Measurements from ENCODE around the gene GFOD2.
"Not testable (repeated sequence)": the region's sequence is repeated elsewhere in the genome, so short reads cannot be mapped to it uniquely, and the experiment has no call there.

Gene GFOD2

DNA sequence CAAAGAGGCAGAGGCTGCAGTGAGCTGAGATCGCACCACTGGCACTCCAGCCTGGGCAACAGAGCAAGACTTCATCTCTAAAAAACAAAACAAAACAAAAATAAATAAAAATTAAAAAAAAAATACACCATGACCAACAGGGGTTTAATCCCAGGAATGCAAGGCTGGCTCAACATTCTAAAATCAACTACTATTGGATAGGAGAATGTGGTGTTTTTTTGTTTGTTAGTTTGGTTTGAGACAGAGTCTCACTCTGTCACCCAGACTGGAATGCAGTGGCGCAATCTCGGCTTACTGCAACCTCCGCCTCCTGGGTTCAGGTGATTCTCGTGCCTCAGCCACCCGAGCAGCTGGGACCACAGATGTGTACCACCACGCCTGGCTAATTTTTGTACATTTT is 19.9 kb downstream of the GFOD2 start:
- no peak for DNase-seq

DNA sequence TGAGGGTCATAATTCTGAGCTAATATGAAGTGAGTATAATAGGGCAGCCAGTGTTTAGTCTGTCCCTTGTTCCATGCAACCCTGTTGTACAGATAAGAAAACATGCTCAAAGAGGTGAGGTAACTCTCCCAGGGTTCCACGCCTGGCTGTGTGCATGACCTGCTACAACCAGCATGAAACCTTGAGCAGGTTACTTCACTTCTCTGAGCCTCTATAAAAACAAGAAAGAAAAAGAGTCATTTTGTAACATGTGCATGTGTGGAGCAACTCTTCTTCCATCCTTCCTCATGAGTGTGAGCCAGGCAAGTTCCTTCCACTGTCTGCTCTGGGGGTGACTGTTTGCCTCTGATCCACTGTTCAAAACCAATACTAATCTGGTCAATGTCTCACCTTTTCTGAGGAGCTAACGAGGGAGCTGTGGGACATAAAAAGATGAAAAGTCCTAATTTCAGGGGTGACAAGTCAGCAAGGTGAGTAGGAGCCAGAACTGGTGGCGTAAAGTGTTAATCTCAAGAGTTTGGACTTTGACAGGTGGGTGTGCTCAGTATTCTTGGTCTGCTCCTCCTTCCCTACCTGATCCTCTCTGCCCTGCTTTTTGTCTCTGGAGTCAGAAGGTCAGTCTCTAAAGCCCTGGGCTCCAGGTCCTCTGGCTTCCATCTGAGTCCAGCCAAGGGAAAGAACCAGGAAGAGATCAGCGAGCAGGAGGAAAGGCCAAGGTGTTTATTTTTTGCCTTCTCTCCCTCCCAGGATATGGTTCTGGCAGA is 21.5 kb downstream of the GFOD2 start:
- DNase-seq: no peak

DNA sequence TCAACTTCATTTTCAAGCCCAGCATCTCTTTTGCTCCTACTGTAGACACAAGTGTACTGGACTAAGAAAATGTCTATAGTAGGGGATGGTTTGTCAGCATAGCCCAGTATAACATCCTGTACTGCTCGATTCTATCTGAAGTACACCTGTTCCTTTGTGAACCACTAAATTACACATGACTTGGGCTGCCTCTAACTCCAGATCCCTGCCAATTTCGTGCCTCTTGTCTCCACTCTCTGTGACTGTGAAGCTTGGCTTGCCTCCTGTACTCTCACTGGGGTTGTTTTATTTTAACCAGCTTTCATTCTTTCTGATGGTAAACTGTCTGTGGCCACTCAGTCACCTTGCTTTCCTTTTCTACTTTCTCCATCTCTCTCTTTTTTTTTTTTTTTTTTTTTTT is 24.5 kb downstream of the GFOD2 start:
- DNase-seq: no peak

DNA sequence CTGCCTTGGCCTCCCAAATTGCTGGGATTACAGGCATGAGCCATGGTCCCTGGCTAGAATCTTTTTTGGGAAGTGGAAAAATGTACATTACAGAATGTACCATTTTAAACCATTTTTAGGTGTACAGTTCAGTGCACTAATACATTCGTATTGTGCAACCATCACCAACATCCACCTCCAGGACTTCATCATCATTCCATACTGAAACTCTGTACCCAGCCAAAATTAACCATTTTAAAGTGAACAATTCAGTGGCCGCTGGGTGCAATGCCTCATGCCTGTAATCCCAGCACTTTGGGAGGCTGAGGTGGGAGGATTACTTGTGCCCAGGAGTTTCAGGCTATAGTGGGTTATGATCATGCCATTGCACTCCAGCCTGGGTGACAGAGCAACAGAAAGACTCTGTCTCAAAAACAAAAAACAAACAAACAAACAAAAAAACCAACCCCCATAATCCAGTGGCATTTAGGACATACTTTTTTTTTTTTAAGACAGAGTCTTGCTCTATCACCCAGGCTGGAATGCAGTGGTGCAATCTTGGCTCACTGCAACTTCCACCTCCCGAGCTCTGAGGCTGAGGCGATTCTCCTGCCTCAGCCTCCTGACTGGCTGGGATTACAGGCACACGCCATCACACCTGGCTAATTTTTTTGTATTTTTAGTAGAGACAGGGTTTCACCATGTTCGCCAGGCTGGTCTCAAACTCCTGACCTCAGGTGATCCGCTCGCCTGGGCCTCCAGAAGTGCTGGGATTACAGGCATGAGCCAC is 25.4 kb downstream of the GFOD2 start:
- not testable (repeated sequence) for DNase-seq

DNA sequence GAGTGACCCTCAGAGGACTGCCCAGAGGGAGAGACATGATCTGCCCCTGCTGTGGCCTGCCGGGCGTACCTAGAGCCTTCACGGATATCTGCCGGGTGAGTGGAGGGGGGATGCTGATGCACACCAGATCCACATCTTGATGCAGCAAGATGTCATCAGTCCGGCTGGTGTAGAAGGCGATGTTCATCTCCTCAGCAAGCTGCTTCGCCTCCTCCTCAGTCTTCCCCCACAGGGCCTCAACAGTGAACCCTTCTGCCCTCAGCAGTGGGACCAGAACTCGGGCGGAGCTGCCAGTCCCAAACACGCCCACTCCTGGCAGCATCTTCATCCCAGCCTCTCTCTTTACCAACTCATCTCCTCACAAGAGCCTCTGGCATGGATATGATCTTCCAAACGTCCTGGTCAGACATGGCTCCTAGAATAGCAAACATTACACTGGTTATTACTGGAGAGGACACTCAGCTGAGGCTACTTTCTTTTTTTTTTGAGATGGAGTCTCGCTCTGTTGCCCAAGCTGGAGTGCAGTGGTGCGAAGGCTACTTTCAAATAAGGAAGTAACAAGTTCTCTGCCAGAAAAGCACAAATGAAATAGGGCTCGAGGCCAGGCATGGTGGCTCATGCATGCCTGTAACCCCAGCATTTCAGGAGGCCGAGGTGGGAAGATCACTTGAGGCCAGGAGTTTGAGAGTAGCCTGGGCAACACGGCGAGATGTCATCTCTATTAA is 33.6 kb downstream of the GFOD2 start:
- DNase-seq: no peak

DNA sequence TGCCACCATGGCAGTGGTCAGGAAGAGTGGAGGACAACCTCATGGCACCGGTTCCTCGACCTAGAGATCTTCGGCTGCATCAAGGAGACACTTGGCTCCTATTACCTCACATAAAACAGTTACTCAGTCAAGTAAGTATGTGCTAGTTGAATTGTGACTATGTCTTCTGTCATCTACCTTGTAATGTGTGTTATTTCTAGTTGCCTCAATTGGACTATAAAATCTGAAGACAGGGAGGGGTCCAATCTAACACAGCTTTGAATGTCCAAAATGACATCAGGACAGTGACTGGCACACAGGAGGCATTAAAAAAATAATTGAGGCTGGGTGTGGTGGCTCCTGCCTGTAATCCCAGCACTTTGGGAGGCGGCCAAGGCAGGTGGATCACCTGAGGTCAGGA is 35.3 kb downstream of the GFOD2 start:
- no peak for DNase-seq

DNA sequence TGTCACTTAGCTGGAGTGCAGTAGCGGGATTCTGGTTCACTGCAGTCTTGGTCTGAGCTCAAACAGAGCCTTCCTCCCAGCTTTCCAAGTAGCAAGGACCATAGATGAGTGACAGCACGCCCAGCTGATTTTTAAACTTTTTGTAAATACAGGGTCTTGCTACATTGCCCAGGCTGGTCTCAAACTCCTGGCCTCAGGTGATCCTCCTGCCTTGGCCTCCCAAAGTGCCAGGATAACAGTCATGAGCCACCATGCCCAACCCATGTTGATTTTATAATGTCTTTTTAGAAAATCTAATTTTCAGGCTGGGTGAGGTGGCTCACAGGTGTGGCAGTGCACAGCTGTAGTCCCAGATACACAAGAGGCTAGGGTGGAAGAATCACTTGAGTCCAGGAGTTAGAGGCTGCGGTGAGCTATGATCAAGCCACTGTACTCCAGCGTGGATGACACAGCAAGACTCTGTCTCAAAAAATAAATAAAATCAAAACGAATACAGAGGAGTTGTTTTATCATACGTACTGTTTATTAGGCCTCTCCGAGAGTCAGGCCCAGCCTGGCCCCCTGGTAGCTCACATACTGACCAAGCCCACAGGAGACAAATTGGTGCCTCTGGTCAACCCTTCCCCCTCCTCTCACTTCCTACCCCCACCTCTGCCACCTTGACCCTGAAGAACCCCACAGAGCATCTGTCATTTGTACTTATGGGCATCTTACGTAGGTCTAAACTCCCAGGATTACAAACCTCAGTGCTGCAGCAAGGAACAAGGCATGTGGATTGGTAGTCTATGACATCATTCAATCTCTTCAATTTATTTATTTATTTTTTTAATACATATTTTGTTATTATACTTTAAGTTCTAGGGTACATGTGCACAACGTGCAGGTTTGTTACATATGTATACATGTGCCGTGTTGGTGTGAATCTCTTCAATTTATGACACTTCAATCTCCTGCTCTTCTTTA is 38.9 kb downstream of the GFOD2 start:
- DNase-seq: no peak

DNA sequence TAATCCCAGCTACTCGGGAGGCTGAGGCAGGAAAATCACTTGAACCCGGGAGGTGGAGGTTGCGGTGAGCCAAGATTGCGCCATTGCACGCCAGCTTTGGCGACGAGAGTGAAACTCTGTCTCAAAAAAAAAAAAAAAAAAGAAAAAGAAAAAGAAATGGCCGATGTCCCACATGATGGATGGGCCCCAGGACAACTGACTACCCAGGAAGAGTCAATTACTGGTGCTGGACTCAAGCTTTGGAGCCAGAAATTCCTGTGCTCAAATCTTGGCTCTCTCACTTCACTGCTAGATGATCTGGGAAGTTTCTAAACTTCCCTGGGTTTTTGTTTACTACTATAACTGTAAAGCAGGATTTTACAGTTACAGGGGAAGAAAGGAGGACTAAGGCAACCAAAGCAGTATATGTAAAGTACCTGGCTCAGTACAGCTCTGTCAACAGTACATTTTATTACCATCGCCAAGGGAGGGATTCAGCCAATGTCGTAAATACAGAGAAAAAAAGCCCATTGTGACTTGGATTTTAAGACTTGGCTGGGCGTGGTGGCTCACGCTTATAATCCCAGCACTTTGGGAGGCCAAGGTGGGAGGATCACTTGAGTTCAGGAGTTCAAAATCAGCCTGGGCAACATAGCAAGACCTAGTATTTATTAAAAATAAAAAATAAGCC is 40.6 kb downstream of the GFOD2 start:
- DNase-seq: no peak

DNA sequence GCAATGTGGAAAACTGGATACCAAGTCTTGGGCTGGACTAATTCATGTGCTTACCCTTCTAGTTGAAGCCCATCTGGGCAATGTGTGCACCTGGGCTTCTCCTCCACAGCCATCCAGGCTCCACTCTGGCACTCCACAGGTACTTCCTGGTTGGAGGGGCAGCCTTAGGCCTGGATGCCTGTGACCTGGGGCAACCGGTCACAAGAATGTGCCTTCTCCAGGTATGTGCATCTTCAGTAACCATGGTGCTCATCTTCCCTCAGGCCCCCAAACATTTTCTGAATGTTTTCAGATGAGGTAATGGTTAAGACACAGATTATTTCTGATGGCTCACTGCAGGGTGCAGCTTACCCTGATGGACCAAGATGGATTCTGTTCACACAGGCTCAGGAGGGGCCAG is 41.4 kb downstream of the GFOD2 start:
- DNase-seq: peak; percentile 89

DNA sequence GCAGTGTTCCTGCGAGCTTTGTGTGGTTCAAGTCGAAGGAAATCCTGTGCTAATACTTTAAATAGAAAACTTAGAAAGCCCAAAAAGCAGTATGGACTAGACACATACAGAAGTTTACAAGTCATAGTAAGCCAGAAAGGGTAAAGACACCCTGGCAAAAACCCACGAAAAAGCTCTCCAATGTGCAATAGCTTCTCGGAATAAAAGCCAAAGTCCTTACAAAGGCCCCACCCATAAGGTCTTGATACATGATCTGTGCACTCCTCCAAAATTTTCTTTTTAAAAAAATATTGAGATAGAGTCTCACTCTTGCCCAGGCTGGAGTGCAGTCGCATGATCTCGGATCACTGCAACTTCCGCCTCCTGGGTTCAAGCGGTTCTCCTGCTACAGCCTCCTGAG is 42.2 kb downstream of the GFOD2 start:
- DNase-seq: no peak

DNA sequence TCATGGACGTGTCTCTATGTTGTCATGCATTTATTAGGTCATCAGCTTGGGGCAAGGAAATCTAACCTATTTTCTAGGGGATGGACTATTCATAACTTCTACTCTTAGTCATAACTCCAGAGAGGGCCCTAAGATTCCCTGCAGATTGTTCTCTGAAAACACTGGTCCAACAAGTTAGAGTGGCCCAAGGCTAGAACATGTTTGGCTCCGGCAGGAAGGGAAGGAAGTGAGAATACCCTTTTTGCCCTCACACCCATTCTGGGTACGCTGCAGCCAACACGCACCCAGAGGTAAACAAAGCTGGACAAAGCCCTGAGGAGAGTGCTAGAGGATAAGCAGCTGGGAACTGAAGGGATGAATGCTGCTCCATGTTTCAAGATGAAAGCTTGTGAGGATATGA is 42.6 kb downstream of the GFOD2 start:
- peak; percentile 47 for DNase-seq

DNA sequence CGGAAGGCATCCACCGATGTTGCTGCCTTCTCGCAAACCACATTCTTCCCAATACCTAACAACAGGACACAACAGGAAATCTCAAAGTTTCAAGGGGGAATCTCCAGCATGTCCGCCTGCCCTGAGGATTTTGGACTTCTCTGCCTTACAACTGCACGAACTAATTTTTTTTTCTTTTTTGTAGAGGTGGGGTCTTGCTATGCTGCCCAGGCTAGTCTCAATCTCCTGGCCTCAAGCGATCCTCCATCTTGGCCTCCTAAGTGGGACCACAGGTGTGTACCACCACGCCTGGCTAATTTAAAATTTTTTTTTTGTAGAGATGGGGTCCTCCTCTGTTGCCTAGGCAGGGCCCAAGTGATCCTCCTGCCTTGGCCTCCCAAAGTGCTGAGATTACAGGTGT is 43.1 kb downstream of the GFOD2 start:
- DNase-seq: peak; percentile 21

DNA sequence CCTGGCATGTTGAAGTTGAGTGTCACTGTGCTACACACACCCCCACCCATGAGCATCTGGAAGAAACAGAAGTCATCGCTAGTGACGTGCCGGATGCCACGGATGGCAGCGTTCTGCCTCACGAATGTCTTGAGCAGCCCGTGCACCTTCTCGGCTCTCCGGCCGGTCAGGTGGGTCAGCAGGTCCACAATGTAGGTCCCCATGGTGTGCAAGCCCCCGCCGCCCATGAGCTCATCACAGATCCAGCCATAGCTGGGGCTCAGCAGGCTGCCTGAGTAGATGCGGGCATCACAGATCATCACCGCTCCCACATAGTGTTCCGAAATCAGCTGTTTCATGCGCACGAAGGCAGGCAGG is 43.6 kb downstream of the GFOD2 start:
- DNase-seq: peak; percentile 45

DNA sequence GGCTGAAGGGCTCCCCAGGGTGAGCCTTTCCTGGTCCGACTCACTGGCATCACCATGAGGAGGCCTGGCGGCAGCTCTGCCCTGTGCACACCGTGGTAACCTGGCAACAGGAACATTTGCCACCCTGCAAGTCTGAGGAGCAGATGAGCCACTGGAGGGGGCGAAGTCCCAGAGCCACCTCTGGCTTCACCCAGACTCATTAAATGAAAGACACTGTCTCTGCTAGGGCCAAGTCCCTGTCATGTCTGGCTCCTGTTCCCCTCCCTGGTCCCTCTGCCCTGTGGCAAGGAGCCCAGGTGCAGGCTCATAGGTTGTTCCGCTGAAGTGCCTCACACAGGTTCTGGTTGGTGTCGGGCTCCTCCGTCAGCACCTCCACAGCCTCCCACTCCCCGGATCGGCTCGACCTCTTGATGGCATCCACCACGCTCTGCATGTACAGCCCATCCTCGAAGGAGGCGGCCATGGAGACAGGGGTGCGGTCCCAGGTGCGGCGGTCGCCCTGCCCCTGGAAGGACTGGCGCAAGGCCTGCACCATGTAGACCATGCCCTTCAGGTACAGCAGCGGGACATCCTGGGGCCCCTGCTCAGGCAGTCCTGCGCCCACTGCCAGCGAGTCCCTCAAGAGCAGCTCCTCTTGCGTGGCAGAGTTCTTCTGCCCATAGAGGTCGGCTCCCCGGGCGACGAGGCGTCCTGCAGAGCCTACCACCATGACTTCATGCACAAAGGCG is 44.1 kb downstream of the GFOD2 start:
- DNase-seq: peak; percentile 52

DNA sequence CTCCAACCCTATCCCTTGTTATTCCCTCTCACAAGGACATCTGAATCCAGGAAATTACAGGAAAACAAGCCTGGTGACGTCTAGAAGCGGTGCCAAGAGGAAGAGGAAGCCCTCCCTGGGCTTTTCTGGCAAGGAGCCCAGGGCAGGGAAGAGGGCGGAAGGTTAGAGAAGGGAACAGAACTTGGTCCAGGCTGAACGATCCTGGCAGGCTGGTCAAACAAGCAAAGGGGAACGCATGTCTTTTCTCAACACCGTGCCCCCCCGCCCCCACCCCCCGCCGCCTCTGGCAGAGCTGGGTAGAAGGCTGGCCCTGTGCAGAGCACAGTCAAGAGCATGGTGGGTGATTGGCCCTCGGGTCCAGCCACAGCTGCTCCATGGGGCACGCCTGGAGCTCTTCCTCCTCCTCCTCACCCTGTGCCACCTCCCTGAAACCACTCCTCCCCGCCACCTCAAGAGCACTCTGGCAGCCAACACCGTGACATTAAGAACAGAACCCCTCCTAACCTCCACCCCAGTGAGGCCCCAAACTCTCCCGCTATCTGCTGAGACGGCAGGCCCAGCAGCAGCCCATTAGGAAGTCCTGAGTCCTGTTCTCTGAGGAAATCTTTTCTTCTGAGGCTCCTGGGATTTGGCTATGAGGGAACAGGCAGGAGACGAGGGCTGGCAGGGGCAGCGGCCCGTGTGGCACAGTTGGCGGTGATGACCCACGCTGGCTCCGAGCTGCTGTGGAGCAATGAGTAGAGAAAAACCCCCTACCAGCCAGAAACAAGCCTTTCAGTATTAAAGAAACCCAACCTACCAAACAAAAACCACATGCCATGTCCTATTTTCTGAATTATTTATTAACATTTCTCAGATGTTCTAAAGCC is 45.2 kb downstream of the GFOD2 start:
- peak; percentile 51 for DNase-seq

DNA sequence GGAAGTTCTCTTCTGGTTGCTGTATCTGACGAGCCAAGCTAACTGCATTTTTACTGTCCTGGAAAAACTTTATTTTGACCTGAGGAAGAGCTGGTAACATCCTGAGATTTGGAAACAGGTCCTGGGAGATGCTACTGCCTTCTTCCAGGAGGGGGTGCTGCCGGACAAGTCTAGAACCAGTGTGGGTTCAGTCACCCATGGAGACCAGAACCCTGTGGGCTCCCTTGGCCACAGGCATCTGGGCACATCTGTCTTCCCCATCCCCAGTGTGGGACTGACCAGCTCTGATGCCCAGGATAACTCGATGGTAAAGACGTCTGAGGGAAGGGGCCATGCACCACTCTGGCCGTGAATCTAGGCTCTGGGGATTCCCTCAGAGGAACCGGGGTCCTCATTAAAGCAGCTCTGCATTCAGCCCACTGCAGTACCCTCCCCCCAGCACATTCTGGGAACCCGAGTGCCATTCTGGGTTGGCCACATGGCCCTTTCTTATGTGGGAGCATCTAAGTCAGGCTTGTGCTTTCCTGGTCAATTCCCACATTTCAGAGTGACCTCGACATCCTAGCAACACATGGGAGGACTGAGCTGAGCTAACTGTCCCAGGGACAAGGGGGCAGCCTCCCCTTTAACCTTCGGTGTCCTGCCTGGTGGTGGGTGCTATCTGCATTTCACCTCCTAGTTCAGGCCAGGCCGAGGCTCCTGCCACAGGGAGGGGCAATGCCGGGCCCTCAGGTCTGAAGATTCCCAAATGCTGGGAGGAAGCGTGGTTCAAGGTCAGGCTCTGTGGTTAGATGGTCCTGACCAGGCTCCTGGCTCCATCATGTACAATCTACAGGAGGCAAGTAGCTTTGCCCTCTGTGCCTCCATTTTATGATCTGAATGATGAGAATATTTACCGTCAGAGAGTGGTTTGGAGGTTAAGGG is 46.1 kb downstream of the GFOD2 start:
- DNase-seq: peak; percentile 85

DNA sequence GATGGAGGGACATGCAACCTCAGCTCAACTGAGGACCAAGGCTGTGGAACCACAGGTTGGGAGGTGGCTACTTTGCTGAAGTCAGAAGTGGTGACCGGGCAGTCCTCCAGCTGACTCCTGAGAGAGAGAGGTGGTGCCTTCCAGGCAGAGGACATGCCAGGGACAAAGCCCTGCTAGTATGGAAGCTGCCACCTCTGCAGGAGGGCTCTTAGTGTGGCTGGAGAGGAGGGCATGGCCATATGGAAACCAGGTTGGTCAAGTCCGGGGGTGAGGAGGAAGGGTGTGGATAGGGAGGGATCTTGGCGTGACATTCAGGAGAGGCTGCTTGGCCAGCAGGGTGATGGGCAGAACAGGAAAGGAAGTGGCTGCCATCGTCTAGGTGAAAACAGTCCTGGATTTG is 46.8 kb downstream of the GFOD2 start:
- no peak for DNase-seq

DNA sequence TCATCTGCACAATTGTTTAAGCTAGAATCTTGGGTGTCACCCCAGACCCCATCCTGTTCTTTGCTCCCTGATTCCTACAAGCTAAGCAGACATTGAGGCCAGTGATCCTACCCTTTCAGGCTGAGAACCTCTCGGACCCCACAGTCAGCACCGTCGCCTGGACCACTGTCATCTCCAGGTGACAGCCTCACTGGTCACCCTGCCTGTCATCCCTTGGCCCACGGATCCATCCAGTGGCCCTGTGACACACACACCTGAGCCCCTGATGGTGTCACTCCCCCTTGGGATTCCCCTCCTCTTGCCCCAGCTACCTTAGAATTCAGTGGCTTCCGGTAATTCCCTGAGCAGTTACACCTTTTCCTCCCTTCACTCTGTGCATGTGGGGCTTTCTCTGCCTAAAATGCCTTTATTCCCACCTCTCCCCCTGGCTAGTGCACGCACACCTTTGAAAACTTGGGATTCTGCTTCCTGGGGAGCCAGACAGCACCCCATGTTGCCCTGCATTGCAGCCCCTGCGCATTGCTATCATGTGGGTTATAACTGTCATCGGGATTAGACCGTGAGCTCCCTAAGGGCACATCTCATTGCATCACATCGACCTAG is 49.5 kb downstream of the GFOD2 start:
- DNase-seq: no peak
